Muscle of arm (tissue), 12 donors: Measurements from ENCODE around the gene HOXD9. TPM values are rescaled to one million over a fixed set of nuclear protein-coding genes. Genes with fewer than 3 reads are reported as not detected.

Experiments
- DNase-seq: peaks from one replicate; pipeline ENCODE4 v3.0.0-alpha.2; 2013
- polyA plus RNA-seq, 12 donors: library from polyadenylated mRNA; unstranded; fragments of 120-200 nt; gene quantifications; one replicate each; pipeline ENCODE4 v1.2.1, GENCODE V29; 2013; ENCODE audit not compliant: insufficient read length in 12 of 12

The HOXD9 gene
- polyA plus RNA-seq, 12 donors: 3.5 to 12.5 (median 6.0) TPM; not detected in 1

GRCh38 chr2:176109192-176109901 is 13.2 kb upstream of the HOXD9 start:
- no peak for DNase-seq

- DNase-seq: no peak
Observed at GRCh38 chr2:176109946-176110345, 12.6 kb upstream of the HOXD9 start.

GRCh38 chr2:176110415-176111308 is 11.9 kb upstream of the HOXD9 start:
- DNase-seq: no peak

- DNase-seq: peak; percentile 81
Observed at GRCh38 chr2:176111309-176111663, 11.2 kb upstream of the HOXD9 start.

- no peak for DNase-seq
Observed at GRCh38 chr2:176111846-176112374, 10.6 kb upstream of the HOXD9 start.

GRCh38 chr2:176112375-176113302 is 9.9 kb upstream of the HOXD9 start:
- no peak for DNase-seq

GRCh38 chr2:176114120-176114929 is 8.2 kb upstream of the HOXD9 start:
- DNase-seq: no peak

- DNase-seq: no peak
Observed at GRCh38 chr2:176114930-176115625, 7.4 kb upstream of the HOXD9 start.

- DNase-seq: peak; percentile 86
Observed at GRCh38 chr2:176115883-176116813, 6.4 kb upstream of the HOXD9 start, which contains the start of gene HOXD10. HOXD10 (plus strand) TSS chr2:176116778; CDS start chr2:176116834, 56 bp downstream.

GRCh38 chr2:176117162-176117822 is 5.2 kb upstream of the HOXD9 start:
- no peak for DNase-seq

- no peak for DNase-seq
Observed at GRCh38 chr2:176117823-176118371, 4.6 kb upstream of the HOXD9 start.

GRCh38 chr2:176118601-176119339 is 3.7 kb upstream of the HOXD9 start:
- DNase-seq: no peak

- DNase-seq: no peak
Observed at GRCh38 chr2:176120364-176121189, 1.9 kb upstream of the HOXD9 start.

GRCh38 chr2:176121190-176122051 is 1.1 kb upstream of the HOXD9 start:
- DNase-seq: no peak

GRCh38 chr2:176122052-176122682 is 352 bp upstream of the HOXD9 start:
- DNase-seq: no peak
